ENCODE results near the gene ACP7.

- no peak for TF ChIP-seq CTCF (IDR thresholded peaks at IDR 0.05)
- no peak for TF ChIP-seq POLR2A (IDR thresholded peaks at IDR 0.05; ENCODE audit: low read depth)
- no peak for TF ChIP-seq POLR2AphosphoS5 (IDR thresholded peaks at IDR 0.05)
- no peak for TF ChIP-seq EP300 (IDR thresholded peaks at IDR 0.05)
Observed at GRCh38 chr19:39084732-39085080, 538 bp downstream of the ACP7 start.

Data from esophagus muscularis mucosa (tissue), 4 donors.